ENCODE data around the gene PTPN1.

The PTPN1 gene

GRCh38 chr20:50540620-50541605 is 30.7 kb downstream of the PTPN1 start:
- peak; percentile 99 for DNase-seq (ENCODE audit: low read depth)
- TF ChIP-seq, protein P1, sequence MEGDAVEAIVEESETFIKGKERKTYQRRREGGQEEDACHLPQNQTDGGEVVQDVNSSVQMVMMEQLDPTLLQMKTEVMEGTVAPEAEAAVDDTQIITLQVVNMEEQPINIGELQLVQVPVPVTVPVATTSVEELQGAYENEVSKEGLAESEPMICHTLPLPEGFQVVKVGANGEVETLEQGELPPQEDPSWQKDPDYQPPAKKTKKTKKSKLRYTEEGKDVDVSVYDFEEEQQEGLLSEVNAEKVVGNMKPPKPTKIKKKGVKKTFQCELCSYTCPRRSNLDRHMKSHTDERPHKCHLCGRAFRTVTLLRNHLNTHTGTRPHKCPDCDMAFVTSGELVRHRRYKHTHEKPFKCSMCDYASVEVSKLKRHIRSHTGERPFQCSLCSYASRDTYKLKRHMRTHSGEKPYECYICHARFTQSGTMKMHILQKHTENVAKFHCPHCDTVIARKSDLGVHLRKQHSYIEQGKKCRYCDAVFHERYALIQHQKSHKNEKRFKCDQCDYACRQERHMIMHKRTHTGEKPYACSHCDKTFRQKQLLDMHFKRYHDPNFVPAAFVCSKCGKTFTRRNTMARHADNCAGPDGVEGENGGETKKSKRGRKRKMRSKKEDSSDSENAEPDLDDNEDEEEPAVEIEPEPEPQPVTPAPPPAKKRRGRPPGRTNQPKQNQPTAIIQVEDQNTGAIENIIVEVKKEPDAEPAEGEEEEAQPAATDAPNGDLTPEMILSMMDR (conservative IDR thresholded peaks at IDR 0.05; ENCODE audit: low read depth, low read length), result peak; percentile 2
- H3K4me3 ChIP-seq (ENCODE audit: low read depth, low read length), result no peak overlapping the region

DNA sequence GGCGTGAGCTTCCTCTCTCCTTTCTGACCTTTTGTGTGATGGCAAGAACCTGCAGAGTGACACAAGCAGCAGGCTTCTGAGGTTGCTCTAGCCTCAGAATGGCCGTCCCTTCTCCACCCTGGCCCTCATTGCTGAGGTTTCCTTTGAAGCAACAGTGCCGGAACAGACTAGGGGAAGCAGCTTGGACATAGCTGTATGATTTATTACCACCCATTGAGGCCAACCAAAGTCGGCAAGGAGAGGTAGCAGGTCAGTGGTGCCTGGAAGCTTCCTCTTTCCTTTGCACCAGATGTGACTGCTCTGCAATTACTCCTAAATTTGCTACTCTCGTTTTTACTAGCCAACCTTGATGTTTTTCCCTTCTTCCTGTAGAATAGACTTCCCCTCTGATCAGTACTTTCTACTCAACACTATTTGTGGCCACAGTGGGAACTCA is 31.4 kb downstream of the PTPN1 start:
- TF ChIP-seq, protein P1 (conservative IDR thresholded peaks at IDR 0.05; ENCODE audit: low read depth, low read length), result no peak
- no peak overlapping the region for H3K4me3 ChIP-seq (ENCODE audit: low read depth, low read length)
- peak; percentile 43 for DNase-seq (ENCODE audit: low read depth)

- TF ChIP-seq, protein P1 (conservative IDR thresholded peaks at IDR 0.05; ENCODE audit: low read depth, low read length), result no peak
- peak; percentile 45 for DNase-seq (ENCODE audit: low read depth)
- H3K4me3 ChIP-seq (ENCODE audit: low read depth, low read length), result no peak overlapping the region
Measured at GRCh38 chr20:50543326-50543725, 33.1 kb downstream of the PTPN1 start.

GRCh38 chr20:50545126-50545525 is 34.9 kb downstream of the PTPN1 start:
- H3K4me3 ChIP-seq (ENCODE audit: low read depth, low read length), result no peak overlapping the region
- TF ChIP-seq, protein P1 (conservative IDR thresholded peaks at IDR 0.05; ENCODE audit: low read depth, low read length), result no peak
- DNase-seq (ENCODE audit: low read depth), result no peak

GRCh38 chr20:50546729-50547314 is 36.6 kb downstream of the PTPN1 start:
- no peak overlapping the region for H3K4me3 ChIP-seq (ENCODE audit: low read depth, low read length)
- DNase-seq (ENCODE audit: low read depth), result no peak
- TF ChIP-seq, protein P1 (conservative IDR thresholded peaks at IDR 0.05; ENCODE audit: low read depth, low read length), result no peak

DNA sequence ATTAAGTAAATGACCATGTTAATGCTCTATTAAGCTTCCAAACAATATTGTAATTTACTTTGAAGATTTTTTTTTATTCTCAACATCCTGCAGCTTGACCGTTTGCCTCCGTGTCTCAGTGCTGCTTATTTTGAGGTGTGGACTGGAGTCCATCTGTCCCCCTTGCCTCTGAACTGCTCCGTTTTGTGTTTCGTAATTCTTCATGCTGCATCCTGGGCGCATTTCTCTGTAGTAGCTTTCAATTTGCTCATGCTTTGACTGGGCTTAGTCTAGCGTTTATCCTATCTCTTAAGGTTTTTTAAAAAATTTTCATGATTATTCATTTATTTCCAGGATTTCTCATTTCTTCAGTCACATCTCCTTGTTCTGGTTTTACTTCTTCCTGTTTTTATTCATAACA is 37.8 kb downstream of the PTPN1 start:
- no peak for DNase-seq (ENCODE audit: low read depth)

More for the DNA sequence above, 37.8 kb downstream of the PTPN1 start:
- H3K4me3 ChIP-seq (ENCODE audit: low read depth, low read length), result no peak overlapping the region
- TF ChIP-seq, protein P1 (conservative IDR thresholded peaks at IDR 0.05; ENCODE audit: low read depth, low read length), result no peak

All from choroid plexus epithelial cell (primary cell).